DMS53 treated with DMSO at 0.1 percent for 48 hours (cell line): ENCODE data around the gene THYN1.
"Not testable (repeated sequence)": the region's sequence is repeated elsewhere in the genome, so short reads cannot be mapped to it uniquely, and the experiment has no call there.

Experiments
- DNase-seq: peaks from one replicate; lab custom pipeline; 2025; ENCODE audit not compliant: unreplicated experiment; lab: John Stamatoyannopoulos, UW

Gene THYN1

DNA sequence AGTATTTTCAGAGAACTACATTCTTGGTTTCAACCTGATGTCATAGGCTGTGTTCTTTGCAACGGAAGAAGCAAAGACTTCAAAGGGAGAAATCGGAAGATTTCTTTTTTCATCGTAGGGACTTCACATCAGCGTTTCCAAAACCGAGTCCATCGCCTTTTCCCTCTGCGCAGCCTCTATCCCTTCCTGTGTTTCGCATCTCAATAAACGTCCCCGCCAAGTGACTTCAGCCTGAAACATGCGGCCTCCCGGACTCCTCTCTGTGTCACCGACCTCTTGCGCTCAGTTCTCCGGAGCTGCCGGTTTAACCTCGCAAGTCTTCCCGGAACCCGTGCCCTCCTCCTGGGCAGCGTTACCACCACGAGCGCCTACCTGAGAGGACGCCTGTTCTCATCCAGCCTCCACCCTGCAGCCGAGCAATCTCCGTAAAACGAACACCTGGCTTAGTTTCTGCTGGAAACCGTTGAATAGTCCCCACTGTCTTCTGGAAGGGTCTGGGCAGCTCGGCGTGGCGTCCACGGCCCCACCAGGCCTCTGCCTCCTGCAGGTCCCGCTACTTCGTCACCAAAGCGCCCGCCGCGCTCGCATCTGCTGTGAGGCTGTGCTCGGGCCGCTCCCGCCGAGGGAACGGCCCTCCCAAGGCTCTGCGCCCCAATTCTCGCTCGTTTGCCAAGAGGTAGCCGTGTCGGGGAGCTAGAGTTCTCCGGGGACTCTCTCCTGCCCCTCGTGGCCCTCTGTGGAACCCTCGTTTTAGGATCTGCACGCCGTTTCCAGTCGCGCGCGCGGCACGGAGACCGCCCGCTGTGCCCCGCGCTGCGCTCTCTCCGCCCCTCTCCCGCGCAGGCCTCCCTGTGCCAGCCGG is 22.6 kb upstream of the THYN1 start, which contains the start of gene GLB1L3:
TSS of gene GLB1L3 (plus strand) at position 846 of the 862 bp plus-strand sequence. CDS start 362 bp downstream, outside the sequence.
- no peak for DNase-seq

DNA sequence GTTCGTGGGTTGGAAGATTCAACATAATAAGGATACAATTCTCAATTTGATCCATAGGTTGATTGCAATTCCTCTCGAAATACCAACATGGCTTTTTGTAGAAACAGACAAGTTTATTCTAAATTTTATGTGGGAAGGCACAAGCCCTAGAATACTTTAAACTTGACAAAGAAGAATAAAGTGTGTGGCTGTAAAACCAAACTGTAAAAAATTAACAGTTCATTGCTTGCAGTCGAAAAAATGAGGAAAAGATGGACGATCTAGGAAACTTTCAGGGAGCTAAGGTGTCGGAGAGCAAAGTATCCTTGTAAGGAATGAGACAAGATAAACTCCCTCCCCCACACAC is 22.0 kb upstream of the THYN1 start:
- no peak for DNase-seq

DNA sequence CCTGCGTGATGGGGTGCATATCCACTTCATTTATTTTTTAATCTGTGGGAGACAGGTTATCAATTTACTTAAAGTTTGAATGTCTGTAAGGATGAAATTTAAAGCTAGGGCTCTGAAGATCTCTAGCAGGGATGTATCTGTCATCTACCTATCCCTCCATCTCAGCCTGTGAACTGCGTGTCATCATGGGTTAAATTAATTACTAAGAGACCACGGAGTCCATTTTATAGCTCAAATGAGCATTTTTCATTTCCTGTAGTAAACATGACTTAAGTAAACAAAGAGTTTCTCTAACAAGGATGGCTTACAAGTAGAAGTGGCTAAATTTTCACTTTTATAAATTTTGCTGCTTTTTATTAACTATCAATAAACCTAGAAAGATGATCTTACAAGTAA is 20.2 kb upstream of the THYN1 start:
- no peak for DNase-seq

DNA sequence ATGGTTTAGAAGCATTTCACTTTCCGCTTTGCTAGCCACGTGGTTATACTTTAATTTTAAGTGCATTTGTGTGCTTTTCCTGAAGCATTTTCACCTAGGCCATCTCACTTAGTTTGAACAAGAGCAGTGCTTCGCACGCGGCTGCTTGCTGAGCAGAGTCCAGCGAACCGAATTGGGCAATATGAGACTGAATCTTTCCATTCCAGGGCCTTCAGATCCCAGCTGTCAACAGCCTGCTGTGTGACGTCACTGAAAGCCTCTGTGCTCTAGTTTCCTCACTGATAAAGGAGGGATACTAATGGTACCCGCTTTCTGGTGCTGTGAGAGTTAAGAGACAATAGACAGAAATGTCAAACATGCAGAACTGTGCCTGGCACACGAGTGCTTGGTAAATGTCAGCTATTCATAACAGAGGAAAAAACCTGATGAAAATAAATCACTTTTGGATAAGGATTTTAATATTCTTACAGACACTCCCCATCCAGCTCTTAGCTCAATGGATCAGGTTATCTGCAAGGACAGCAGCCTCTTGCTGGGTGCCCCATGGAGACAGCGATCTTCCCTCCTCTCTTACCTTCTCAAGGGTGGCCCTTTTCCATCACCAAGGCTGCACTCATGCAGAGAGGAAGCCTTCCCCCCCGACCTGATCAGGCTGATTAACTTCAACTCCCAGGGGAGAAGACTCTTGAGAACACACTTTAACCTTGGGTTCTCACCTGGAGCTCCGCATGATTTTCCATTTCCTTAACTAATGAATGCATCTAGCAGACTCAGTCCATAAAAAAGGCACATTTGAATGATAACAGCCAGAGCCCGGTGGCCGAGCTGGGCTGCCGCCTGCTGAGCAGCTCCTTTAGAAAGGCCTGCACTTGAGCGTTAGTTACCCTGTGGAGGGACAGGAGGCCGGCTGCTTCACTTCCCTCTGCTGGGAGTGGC is 19.5 kb upstream of the THYN1 start:
- DNase-seq: no peak

DNA sequence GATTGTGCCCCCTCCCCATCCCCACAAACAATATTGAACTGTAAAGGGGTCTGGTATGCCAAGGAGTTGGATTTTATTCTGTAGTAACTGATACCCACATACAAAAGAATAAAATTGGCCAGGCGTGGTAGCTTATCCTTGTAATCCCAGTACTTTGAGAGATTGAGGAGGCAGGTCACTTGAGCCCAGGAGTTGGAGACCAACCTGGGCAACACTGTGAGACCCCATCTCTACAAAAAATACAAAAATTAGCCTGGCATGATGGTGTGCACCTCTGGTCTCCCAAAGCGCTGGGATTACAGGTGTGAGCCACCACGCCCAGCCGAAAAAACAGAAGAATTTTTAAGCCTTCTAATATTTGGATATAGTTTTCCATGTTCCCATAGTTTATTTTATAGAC is 18.8 kb upstream of the THYN1 start:
- no peak for DNase-seq

DNA sequence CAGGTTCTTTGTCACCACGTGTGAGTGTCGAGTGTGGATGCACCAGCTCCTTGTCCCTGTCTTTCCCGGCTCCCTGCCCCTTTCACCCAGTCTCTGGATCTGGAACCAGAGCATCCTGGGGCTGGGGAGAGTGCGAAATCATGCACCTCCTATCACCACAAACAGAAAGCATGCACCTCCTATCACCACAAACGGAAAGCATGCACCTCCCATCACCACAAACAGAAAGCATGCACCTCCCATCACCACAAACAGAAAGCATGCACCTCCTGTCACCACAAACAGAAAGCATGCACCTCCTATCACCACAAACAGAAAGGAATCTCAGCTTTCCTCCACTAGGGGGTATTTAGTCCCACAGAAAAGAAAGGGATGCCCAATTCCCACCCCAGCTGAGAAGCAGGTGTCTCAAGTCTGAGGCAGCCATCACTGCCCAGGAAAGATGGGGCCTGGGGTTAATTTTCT is 17.1 kb upstream of the THYN1 start:
- DNase-seq: no peak

DNA sequence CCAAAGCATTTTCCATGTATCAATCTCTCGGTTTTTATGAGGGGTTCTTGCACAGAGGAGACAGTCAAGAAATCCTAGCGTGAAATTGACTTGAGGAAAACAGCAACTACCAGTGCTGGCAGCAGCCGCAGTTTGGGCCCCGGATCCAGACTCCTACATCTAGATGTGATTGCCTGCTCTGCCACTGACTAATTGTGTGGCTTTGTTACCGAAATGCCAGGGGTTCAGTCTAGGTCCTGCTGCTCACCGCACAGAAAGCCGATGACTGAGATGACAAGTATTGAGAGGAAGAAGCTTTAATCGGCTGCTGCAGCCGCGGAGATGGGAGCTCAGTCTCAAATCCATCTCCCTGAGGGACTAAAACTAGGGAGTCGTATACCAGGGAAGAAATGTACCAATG is 14.8 kb upstream of the THYN1 start:
- no peak for DNase-seq

DNA sequence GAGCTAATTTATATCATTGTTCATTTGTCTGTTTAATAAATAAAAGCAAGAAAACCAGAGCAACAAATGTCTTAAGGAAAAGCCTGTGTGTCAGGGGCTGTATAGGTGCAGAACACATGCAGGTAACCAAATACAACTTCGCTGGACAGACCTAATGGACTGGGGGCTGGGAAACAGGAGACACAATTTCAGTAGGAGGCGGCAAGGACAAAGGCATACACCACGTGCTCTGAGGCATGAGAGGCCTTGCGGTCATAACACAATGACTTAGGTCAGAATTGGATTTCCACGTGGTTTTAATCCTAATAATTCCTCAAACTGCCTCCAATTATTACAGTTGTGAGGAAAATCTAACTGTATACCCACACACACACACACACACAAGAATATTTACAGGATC is 14.3 kb upstream of the THYN1 start:
- DNase-seq: no peak

DNA sequence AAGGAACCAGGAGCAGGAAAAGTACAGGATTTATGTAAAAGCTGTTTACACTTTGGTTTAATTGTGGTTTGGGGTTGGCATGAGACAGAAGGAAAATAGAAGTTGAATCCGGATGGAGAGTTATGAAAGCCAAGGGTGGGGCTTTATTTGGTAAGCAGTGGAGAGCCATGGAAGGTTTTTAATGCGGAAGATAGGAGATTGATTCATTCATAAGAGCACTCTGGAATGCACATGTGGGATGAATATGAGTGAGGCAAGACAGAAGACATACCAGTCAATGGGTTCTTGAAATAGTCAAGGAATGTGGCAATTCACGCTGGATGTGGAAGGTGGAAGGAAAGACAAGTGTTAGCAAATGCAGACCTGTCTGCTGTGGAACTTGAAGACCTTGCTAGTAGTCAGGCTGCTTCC is 13.7 kb upstream of the THYN1 start:
- DNase-seq: no peak

DNA sequence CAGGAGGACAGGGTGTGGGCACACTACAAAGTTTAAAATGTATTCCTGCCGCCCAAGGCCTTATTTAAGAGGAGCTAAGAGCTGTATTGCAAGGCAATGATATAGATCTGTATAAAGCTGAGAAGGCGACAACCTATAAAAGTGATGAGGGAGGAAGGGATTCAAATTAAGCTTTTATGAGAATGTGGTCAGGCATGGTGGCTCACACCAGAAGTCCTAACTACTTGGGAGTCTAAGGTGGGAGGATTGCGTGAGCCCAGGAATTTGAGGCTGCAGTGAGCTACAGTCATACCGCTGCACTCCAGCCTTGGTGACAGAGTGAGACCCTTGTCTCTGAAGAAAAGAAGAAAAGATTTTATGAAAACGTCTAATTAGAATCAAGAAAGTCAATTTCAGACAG is 13.3 kb upstream of the THYN1 start:
- no peak for DNase-seq

DNA sequence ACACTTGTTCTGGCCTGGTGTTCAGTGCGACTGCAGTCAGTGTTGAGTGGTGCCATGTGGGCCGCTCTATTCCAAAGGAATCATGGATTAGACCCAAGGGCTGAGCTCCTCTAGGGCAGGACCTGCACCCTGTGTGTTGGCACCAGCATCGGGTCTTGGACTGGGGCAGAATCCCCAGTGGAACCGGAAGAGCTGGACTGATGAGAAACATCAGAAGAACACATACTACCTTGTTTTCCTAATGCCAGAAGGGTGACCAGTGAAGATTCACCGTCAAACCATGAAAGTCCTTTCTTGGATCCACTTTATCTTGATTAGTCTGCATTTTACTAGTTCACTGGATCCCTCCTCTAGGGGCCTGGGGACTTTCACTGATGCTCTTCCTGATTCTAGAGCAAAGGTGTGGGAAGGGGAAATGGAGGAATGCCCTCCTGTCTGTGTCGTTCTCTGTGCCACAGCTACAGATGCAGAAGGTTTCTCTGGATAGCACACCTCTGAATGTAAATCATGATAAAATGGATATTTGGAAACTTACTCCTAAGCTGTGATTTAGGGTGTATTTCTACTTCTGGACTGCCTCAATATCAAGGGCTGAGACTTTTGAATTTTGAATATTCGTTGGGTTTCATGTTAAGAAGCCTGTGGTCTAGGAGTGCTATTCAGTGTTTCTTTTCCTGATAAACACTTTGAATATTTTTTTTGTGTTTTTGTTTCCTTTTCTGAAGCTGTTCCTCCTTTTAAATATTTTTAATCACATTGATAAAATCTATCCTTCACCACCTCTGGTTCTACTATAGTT is 12.0 kb upstream of the THYN1 start:
- no peak for DNase-seq

DNA sequence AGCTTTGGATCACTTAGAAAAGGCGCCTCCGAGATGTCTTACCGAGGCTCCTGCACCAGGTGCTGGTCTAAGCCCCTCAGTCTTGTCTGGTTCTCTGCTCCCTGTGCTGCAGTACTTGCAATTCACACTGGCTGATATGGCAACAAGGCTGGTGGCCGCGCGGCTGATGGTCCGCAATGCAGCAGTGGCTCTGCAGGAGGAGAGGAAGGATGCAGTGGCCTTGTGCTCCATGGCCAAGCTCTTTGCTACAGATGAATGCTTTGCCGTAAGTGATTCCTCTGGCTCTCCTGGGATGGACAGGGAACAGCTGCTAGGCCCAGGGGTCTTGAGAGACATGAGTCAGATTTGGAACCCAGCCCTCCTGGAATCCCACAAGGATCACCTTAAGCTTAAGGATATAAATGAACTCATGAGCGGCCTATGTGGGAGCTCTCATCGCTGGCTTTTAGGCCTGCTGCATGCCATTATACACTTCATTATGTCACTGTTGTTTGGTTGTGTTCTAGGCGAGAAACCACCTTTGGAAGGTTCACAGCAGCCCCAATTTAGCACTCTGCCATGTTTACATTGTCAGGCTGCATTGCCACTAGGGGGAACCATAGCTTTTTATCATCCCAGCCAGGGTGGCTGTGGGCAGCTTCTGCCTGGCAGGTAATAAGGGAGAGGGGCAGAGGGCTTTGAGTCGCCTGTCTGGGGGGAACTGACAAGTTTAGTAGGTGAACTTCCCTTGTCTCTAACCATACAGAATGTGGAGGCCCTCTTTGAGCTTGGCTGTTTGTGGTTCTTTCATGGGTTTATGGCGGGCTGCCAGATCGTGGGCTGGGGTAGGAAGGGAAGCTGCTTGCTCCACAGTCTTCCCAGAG is 8.7 kb upstream of the THYN1 start:
- peak; percentile 18 for DNase-seq

DNA sequence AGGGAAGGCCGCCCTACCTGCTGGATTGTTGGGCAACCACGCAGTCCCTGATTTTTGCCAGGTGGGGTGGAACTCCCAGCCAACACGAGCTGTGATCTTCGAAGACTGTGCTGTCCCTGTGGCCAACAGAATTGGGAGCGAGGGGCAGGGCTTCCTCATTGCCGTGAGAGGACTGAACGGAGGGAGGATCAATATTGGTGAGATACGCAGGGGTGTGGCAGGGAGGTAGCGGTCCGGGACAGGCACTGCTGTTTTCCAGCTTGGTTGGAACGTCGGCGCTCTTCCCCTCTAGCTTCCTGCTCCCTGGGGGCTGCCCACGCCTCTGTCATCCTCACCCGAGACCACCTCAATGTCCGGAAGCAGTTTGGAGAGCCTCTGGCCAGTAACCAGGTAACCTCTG is 7.8 kb upstream of the THYN1 start:
- DNase-seq: no peak

DNA sequence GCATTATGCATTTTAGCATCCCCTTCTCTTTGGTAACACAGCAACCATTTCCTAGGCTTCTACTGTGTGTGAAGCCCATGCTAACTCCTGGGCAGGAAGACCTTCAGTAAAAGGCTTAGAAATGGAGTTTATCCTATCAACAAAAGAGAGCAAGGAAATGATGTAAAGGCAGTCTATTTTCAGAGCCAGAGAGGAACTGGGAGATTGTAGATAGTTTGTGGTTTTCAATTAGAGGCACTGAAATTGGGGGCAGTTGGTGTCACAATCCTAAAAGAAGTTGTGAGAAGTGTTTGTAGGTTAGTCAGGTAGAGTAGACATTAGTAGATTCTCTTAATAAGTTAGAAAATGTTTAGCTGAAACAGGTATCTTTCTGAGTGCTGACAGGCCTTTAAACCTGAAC is 7.4 kb upstream of the THYN1 start:
- DNase-seq: no peak

DNA sequence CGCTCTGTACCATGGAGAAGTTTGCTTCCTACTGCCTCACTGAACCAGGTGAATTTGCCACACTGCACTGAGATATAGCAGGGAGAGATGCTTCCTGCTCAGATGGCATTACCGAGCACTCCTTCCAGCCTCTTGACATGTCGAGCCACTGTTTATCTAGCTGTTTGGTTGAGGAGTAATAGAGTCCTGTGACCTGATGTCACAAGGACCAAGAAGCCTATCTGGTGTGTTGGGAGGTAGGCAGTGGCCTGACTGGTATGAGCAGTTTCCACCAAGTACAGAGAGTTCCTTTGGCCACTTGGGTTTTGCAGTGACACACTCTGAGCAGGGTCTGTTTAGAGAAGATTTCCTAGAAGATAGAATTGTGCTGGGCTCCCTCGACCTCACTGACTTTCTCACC is 5.4 kb upstream of the THYN1 start:
- DNase-seq: no peak

DNA sequence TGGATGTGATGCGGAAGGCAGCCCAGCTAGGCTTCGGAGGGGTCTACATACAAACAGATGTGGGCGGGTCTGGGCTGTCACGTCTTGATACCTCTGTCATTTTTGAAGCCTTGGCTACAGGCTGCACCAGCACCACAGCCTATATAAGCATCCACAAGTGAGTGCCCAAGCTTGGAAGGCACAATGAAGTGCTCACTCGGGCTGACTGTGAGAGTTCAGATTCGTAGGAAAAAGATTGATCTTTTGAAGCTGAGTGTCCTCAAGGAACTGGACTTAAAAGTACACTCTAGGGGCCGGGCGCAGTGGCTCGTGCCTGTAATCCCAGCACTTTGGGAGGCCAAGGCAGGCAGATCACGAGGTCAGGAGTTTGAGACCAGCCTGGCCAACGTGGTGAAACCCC is 3.9 kb upstream of the THYN1 start:
- DNase-seq: no peak

DNA sequence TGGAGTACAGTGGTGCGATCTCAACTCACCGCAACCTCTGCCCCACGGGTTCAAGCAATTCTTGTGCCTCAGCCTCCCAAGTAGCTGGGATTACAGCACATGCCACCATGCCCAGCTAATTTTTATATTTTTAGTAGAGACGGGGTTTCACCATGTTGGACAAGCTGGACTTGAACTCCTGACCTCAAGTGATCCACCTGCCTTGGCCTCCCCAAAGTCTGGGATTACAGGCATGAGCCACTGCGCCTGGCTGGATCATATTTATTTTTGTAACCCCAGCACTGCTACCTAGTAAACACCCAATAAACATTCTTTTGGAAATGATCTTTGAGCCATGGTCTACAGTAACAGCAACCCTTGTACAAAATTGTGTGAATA is 2.0 kb upstream of the THYN1 start:
- not testable (repeated sequence) for DNase-seq

DNA sequence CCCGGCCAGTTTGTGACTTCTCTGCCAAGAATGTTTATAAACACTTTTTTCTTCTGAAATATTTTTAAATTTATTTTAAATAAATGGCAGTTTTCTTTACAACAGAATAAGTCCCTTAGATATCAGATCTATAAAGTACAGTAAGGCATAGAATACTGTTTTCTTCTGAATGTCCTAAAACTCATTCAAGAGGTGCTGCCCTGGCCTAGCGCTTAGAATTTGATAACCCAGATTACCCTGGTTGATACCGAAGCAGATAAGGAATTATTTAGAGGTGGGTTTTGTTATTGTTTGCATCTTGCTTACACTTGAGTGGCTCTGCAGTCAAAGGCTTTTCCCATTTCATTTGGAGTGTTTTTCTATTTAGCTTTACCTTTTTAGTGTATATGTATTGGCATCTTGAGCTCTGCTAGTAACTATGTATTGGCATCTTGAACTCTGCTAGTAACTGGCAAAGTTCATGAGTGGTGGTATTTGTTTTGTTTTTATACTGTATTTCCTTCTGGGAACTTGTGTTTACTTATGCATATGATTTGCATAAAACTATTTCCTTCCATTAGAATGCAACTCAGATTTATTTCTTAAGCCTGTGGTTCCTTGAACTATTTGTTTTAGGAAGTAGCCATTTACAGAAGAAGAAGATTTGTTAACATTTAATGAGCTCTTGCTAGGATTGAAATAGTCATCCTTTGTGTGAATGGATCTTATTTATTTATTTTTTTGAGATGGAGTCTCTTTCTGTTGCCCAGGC is 1.5 kb upstream of the THYN1 start:
- no peak for DNase-seq

DNA sequence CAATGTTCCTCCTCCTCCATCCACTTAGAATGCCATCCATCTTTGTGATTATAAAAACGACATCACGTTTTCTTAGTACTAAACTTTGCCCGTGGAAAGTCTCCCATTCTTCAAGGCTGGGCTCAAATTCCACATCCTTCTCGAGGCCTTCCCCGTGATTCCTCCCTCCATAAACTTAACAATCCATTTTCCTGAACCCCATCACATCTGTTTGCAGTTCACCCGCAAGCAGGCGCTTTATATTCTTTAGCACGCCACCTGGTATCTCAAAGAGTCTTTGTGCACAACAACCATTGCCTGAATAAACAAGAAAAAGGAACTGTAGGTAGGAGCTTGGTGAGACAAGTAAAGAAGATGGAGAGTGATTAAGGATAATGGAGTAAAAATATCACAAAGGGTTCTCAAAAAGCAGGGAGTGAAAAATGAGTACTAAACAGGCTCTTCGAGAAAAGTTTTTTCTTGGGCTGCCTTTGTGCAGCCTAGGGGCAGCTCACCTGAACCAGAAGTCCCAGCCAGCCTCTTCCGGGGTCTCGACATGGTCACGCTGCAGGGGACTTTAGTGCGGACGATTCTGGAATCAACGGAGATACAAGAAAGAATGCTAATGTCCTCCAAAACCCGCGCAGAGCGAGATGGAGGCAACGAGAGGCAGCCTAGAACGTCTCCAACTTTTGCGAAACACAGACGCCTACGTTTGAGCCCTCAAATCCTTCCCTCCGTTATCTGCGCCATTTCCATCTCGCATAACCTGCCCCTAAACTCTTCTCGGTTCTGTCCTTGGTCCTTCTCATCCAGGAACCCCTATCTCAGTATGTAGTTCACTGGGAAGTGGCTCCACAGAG is 585 bp downstream of the THYN1 start:
- no peak for DNase-seq
